Measurements from ENCODE around the gene TRPM7. TPM values are rescaled to one million over a fixed set of nuclear protein-coding genes. Genes with fewer than 3 reads are reported as not detected.

TRPM7 gene
- polyA plus RNA-seq, 2 donors, result 4.9 to 6.1 TPM

GRCh38 chr15:50513001-50513400 is 173.6 kb downstream of the TRPM7 start:
- Histone ChIP-seq H3K9me3 (ENCODE audit: control insufficient read depth in 2 of 2, insufficient read depth in 1 of 2, low read depth in 1 of 2, low read length in 1 of 2) (no peaks in the 10 kb centered on the region), H3K27ac (ENCODE audit: low read depth in 2 of 2, low read length in 1 of 2) (no peak overlapping the region), H3K4me3 (ENCODE audit: low read depth in 1 of 2, low read length in 2 of 2) (no peak overlapping the region), H3K36me3 (ENCODE audit: control insufficient read depth in 2 of 2, insufficient read depth in 2 of 2, low read length in 1 of 2) (no peaks in the 10 kb centered on the region), H3K27me3 (ENCODE audit: control insufficient read depth in 1 of 2, insufficient read depth in 2 of 2, low read length in 2 of 2) (no peaks in the 10 kb centered on the region), H3K4me1 (ENCODE audit: control insufficient read depth in 2 of 2, insufficient read depth in 2 of 2, low read length in 1 of 2) (no peaks in the 10 kb centered on the region)

Other genes with a start within 250 kb of the TRPM7 start
- gene USP50, start 140.1 kb downstream of the TRPM7 start, polyA plus RNA-seq, result not detected
- gene SPPL2A, start 78.9 kb upstream of the TRPM7 start, polyA plus RNA-seq, result 10 to 100 TPM; 12.4 to 21.7 TPM
- gene AP4E1, start 221.9 kb upstream of the TRPM7 start, polyA plus RNA-seq, result 1 to 10 TPM; 2.8 to 3.8 TPM